ENCODE results near the gene LGSN.

DNA sequence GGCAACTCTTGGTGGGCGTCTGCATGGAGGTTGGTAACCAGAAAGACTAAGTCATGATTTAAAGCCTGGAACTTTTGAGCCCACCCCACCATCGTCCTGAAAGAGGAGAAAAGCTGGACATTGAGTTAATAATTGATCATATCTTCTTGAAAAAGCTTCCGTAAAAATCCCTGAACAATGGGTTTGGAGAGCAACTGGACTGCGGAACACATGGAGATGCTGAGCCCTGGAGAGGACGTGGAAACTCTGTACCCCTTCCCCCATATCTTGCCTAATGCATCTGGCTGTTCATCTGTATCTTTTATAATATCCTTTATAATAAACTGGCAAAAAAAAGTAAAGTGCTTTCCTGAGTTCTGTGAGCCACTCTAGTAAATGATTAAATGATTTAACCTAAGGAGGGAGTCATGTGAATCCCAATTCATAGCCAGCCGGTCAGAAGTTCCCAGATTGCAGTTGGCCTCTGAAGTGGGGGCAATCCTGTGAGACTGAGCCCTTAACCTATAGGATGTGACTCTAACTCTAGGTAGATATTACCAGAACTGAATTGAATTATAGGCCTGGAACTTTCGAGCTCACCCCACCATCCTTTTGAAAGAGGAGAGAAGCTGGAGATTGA, 26.5 kb upstream of the LGSN start:
- TF ChIP-seq, protein P1, sequence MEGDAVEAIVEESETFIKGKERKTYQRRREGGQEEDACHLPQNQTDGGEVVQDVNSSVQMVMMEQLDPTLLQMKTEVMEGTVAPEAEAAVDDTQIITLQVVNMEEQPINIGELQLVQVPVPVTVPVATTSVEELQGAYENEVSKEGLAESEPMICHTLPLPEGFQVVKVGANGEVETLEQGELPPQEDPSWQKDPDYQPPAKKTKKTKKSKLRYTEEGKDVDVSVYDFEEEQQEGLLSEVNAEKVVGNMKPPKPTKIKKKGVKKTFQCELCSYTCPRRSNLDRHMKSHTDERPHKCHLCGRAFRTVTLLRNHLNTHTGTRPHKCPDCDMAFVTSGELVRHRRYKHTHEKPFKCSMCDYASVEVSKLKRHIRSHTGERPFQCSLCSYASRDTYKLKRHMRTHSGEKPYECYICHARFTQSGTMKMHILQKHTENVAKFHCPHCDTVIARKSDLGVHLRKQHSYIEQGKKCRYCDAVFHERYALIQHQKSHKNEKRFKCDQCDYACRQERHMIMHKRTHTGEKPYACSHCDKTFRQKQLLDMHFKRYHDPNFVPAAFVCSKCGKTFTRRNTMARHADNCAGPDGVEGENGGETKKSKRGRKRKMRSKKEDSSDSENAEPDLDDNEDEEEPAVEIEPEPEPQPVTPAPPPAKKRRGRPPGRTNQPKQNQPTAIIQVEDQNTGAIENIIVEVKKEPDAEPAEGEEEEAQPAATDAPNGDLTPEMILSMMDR (IDR thresholded peaks at IDR 0.05; ENCODE audit: insufficient read depth, low read depth, low read length), result no peak
- no peak for TF ChIP-seq EZH2 (IDR thresholded peaks at IDR 0.05; ENCODE audit: insufficient read depth, low read length)

Data from astrocyte (in vitro differentiated cells and primary cell).